ENCODE data around the gene CXCR5.

- no peak for TF ChIP-seq ZNF24 (tag by site-specific recombination; IDR thresholded peaks at IDR 0.05)
- no peak for TF ChIP-seq CTCF (tag by site-specific recombination; IDR thresholded peaks at IDR 0.05)
- TF ChIP-seq ZNF266 (tag by site-specific recombination; IDR thresholded peaks at IDR 0.05; ENCODE audit: low read depth): no peak
- TF ChIP-seq WT1 (tag by site-specific recombination; IDR thresholded peaks at IDR 0.05): no peak
- TF ChIP-seq ZNF830 (tag by site-specific recombination; IDR thresholded peaks at IDR 0.05; ENCODE audit: low read depth): no peak
- TF ChIP-seq KLF16 (tag by site-specific recombination; IDR thresholded peaks at IDR 0.05): no peak
- no peak for TF ChIP-seq ZNF292 (tag by site-specific recombination; IDR thresholded peaks at IDR 0.05; ENCODE audit: borderline replicate concordance, low read depth)
- peak; percentile 80 for TF ChIP-seq SCRT2 (tag by site-specific recombination; IDR thresholded peaks at IDR 0.05)
- TF ChIP-seq ZNF660 (tag by site-specific recombination; IDR thresholded peaks at IDR 0.05): no peak
- TF ChIP-seq ZNF19 (tag by site-specific recombination; IDR thresholded peaks at IDR 0.05; ENCODE audit: low read depth): no peak
- TF ChIP-seq ZNF560 (tag by site-specific recombination; IDR thresholded peaks at IDR 0.05; ENCODE audit: borderline replicate concordance): no peak
- TF ChIP-seq KLF8 (tag by site-specific recombination; IDR thresholded peaks at IDR 0.05): no peak
- no peak for TF ChIP-seq ZNF10 (tag by site-specific recombination; IDR thresholded peaks at IDR 0.05)
- no peak for TF ChIP-seq YY1 (tag by site-specific recombination; IDR thresholded peaks at IDR 0.05)
Observed at GRCh38 chr11:118917481-118918127, 33.9 kb downstream of the CXCR5 start.
